Brain microvascular endothelial cell (primary cell): ENCODE results near the gene SLC25A51.
"Not testable (repeated sequence)": the region's sequence is repeated elsewhere in the genome, so short reads cannot be mapped to it uniquely, and the experiment has no call there.

Experiments
- DNase-seq: peaks from one replicate; pipeline ENCODE4 v3.0.0-alpha.2; 2020
- H3K27ac ChIP-seq: fragments of 250-450 bp; sonication (Bioruptor Pico); 2 replicates; pipeline ENCODE4 v1.5.1; 2020; ENCODE audit warnings: mild to moderate bottlenecking, moderate library complexity
- H3K27me3 ChIP-seq: fragments of 250-450 bp; sonication (Bioruptor Pico); replicated peaks from 2 replicates; pipeline ENCODE4 v1.5.1; 2020; ENCODE audit warnings: mild to moderate bottlenecking
- H3K36me3 ChIP-seq: fragments of 250-450 bp; sonication (Bioruptor Pico); replicated peaks from 2 replicates; pipeline ENCODE4 v1.5.1; 2020; ENCODE audit warnings: mild to moderate bottlenecking
- H3K4me3 ChIP-seq: 2 replicates; pipeline ENCODE4 v1.5.1; 2011; ENCODE audit warnings: low read depth, mild to moderate bottlenecking, control low read depth, low read length, moderate library complexity
- CTCF ChIP-seq: IDR thresholded peaks from 2 replicates; pipeline ENCODE4 v1.5.1; 2011; ENCODE audit warnings: low read depth, mild to moderate bottlenecking, moderate library complexity, low read length, control low read depth, inconsistent platforms; ENCODE audit errors: missing control alignments
- in situ Hi-C: cut with HindIII; loops from 2 replicates; pipeline ENCODE4 v1.10.0; 2017; ENCODE audit warnings: low sequenced_read_pairs, low pct_ligation_motif_present

SLC25A51 gene

GRCh38 chr9:37889536-37889935 lies 14.4 kb downstream of the SLC25A51 start:
- no peak for TF ChIP-seq CTCF
- in situ Hi-C loops = no loop called here
- no peaks in the 10 kb centered on the region for H3K27me3 ChIP-seq
- peaks cover 28% of the 10 kb centered on the region for H3K36me3 ChIP-seq
- DNase-seq = no peak
- H3K4me3 ChIP-seq = no peak overlapping the region
- no peak overlapping the region for H3K27ac ChIP-seq

- H3K4me3 ChIP-seq, DNase-seq, in situ Hi-C loops, H3K27me3 ChIP-seq, H3K27ac ChIP-seq: not testable (repeated sequence)
- H3K36me3 ChIP-seq = peaks cover 14% of the 10 kb centered on the region
Observed at GRCh38 chr9:37887977-37888583, 15.8 kb downstream of the SLC25A51 start.

- no peak overlapping the region for H3K27ac ChIP-seq
- H3K4me3 ChIP-seq = no peak overlapping the region
- no peak for DNase-seq
- H3K36me3 ChIP-seq = peaks cover 11% of the 10 kb centered on the region
- H3K27me3 ChIP-seq = no peaks in the 10 kb centered on the region
- no peak for TF ChIP-seq CTCF
- in situ Hi-C loops = no loop called here
Observed at GRCh38 chr9:37880916-37881479, 22.9 kb downstream of the SLC25A51 start.

- H3K36me3 ChIP-seq = peaks cover 10% of the 10 kb centered on the region
- no peak overlapping the region for H3K27ac ChIP-seq
- no peak for TF ChIP-seq CTCF
- no peaks in the 10 kb centered on the region for H3K27me3 ChIP-seq
- DNase-seq = no peak
- H3K4me3 ChIP-seq = no peak overlapping the region
- in situ Hi-C loops = no loop called here
Observed at GRCh38 chr9:37876376-37876775, 27.6 kb downstream of the SLC25A51 start.

- in situ Hi-C loops = no loop called here
- no peak for TF ChIP-seq CTCF
- H3K4me3 ChIP-seq = no peak overlapping the region
Observed at GRCh38 chr9:37873955-37874354, 30.0 kb downstream of the SLC25A51 start.

GRCh38 chr9:37870799-37871176 lies 33.1 kb downstream of the SLC25A51 start:
- peaks cover 4% of the 10 kb centered on the region for H3K36me3 ChIP-seq
- TF ChIP-seq CTCF = no peak
- no peak for DNase-seq
- H3K27me3 ChIP-seq = no peaks in the 10 kb centered on the region
- no peak overlapping the region for H3K27ac ChIP-seq
- H3K4me3 ChIP-seq = no peak overlapping the region
- in situ Hi-C loops = no loop called here

More at GRCh38 chr9:37873955-37874354, 30.0 kb downstream of the SLC25A51 start:
- Histone ChIP-seq H3K27ac (no peak overlapping the region), H3K27me3 (no peaks in the 10 kb centered on the region), H3K36me3 (peaks cover 3% of the 10 kb centered on the region)
- DNase-seq = no peak
